ENCODE measurements around the gene BANK1.

BANK1 gene

GRCh38 chr4:102008711-102009110 lies 218.2 kb downstream of the BANK1 start:
- ATAC-seq (ENCODE audit: insufficient read depth, low read depth): no peak

GRCh38 chr4:102022343-102022742 lies 231.8 kb downstream of the BANK1 start:
- H3K36me3 ChIP-seq (ENCODE audit: insufficient read depth, low read length): no peaks in the 10 kb centered on the region
- no peaks in the 10 kb centered on the region for H4K20me1 ChIP-seq (ENCODE audit: insufficient read depth, low read length)
- H3K9ac ChIP-seq (ENCODE audit: low read depth, low read length): no peak overlapping the region
- H3K4me3 ChIP-seq (ENCODE audit: low read depth in 1 of 2, low read length in 2 of 2): no peak overlapping the region
- ATAC-seq (ENCODE audit: insufficient read depth, low read depth): no peak
- H3K79me2 ChIP-seq (ENCODE audit: insufficient read depth, low read length): no peaks in the 10 kb centered on the region
- H3K27ac ChIP-seq (ENCODE audit: low read length): no peak overlapping the region
- no peaks in the 10 kb centered on the region for H3K9me3 ChIP-seq (ENCODE audit: insufficient read depth, low read length, severe bottlenecking)
- H3K27me3 ChIP-seq (ENCODE audit: insufficient read depth, low read length, poor library complexity): no peaks in the 10 kb centered on the region
- no peak for DNase-seq
- H3K4me1 ChIP-seq (ENCODE audit: insufficient read depth, low read length): no peaks in the 10 kb centered on the region
- H2AFZ ChIP-seq (ENCODE audit: low read depth, low read length): no peak overlapping the region
- no peak overlapping the region for H3K4me2 ChIP-seq (ENCODE audit: insufficient read depth, low read length)
- TF ChIP-seq, protein P1, sequence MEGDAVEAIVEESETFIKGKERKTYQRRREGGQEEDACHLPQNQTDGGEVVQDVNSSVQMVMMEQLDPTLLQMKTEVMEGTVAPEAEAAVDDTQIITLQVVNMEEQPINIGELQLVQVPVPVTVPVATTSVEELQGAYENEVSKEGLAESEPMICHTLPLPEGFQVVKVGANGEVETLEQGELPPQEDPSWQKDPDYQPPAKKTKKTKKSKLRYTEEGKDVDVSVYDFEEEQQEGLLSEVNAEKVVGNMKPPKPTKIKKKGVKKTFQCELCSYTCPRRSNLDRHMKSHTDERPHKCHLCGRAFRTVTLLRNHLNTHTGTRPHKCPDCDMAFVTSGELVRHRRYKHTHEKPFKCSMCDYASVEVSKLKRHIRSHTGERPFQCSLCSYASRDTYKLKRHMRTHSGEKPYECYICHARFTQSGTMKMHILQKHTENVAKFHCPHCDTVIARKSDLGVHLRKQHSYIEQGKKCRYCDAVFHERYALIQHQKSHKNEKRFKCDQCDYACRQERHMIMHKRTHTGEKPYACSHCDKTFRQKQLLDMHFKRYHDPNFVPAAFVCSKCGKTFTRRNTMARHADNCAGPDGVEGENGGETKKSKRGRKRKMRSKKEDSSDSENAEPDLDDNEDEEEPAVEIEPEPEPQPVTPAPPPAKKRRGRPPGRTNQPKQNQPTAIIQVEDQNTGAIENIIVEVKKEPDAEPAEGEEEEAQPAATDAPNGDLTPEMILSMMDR (IDR thresholded peaks at IDR 0.05; ENCODE audit: borderline replicate concordance, extremely low read depth, low read length, poor library complexity, severe bottlenecking): no peak
- TF ChIP-seq EZH2 (IDR thresholded peaks at IDR 0.05; ENCODE audit: borderline replicate concordance, low read depth, low read length, severe bottlenecking): no peak

More at GRCh38 chr4:102008711-102009110, 218.2 kb downstream of the BANK1 start:
- no peaks in the 10 kb centered on the region for H4K20me1 ChIP-seq (ENCODE audit: insufficient read depth, low read length)
- no peak overlapping the region for H3K9ac ChIP-seq (ENCODE audit: low read depth, low read length)
- peaks cover 7% of the 10 kb centered on the region; the same call in 1 of the 2 replicates for H3K4me1 ChIP-seq (ENCODE audit: insufficient read depth, low read length)
- no peaks in the 10 kb centered on the region for H3K36me3 ChIP-seq (ENCODE audit: insufficient read depth, low read length)
- TF ChIP-seq, protein P1 (IDR thresholded peaks at IDR 0.05; ENCODE audit: borderline replicate concordance, extremely low read depth, low read length, poor library complexity, severe bottlenecking): no peak
- TF ChIP-seq EZH2 (IDR thresholded peaks at IDR 0.05; ENCODE audit: borderline replicate concordance, low read depth, low read length, severe bottlenecking): no peak
- no peak overlapping the region for H2AFZ ChIP-seq (ENCODE audit: low read depth, low read length)
- no peaks in the 10 kb centered on the region for H3K79me2 ChIP-seq (ENCODE audit: insufficient read depth, low read length)
- no peak overlapping the region for H3K27ac ChIP-seq (ENCODE audit: low read length)
- H3K27me3 ChIP-seq (ENCODE audit: insufficient read depth, low read length, poor library complexity): no peaks in the 10 kb centered on the region
- no peak overlapping the region for H3K4me3 ChIP-seq (ENCODE audit: low read depth in 1 of 2, low read length in 2 of 2)
- DNase-seq: no peak
- H3K9me3 ChIP-seq (ENCODE audit: insufficient read depth, low read length, severe bottlenecking): no peaks in the 10 kb centered on the region
- H3K4me2 ChIP-seq (ENCODE audit: insufficient read depth, low read length): no peak overlapping the region

- no peak overlapping the region for H3K4me3 ChIP-seq (ENCODE audit: low read depth in 1 of 2, low read length in 2 of 2)
- no peak overlapping the region for H3K9ac ChIP-seq (ENCODE audit: low read depth, low read length)
- TF ChIP-seq, protein P1 (IDR thresholded peaks at IDR 0.05; ENCODE audit: borderline replicate concordance, extremely low read depth, low read length, poor library complexity, severe bottlenecking): no peak
- no peak for TF ChIP-seq EZH2 (IDR thresholded peaks at IDR 0.05; ENCODE audit: borderline replicate concordance, low read depth, low read length, severe bottlenecking)
- H3K27ac ChIP-seq (ENCODE audit: low read length): no peak overlapping the region
- H2AFZ ChIP-seq (ENCODE audit: low read depth, low read length): no peak overlapping the region
- H3K4me1 ChIP-seq (ENCODE audit: insufficient read depth, low read length): no peaks in the 10 kb centered on the region
- no peaks in the 10 kb centered on the region for H4K20me1 ChIP-seq (ENCODE audit: insufficient read depth, low read length)
- DNase-seq (no peak), ATAC-seq (ENCODE audit: insufficient read depth, low read depth) (no peak)
- H3K9me3 ChIP-seq (ENCODE audit: insufficient read depth, low read length, severe bottlenecking): no peaks in the 10 kb centered on the region
- H3K4me2 ChIP-seq (ENCODE audit: insufficient read depth, low read length): no peak overlapping the region
- no peaks in the 10 kb centered on the region for H3K27me3 ChIP-seq (ENCODE audit: insufficient read depth, low read length, poor library complexity)
- H3K79me2 ChIP-seq (ENCODE audit: insufficient read depth, low read length): no peaks in the 10 kb centered on the region
- H3K36me3 ChIP-seq (ENCODE audit: insufficient read depth, low read length): no peaks in the 10 kb centered on the region
Measured at GRCh38 chr4:102027961-102028360, 237.4 kb downstream of the BANK1 start.

GRCh38 chr4:102031406-102031805 lies 240.9 kb downstream of the BANK1 start:
- H3K27me3 ChIP-seq (ENCODE audit: insufficient read depth, low read length, poor library complexity): no peaks in the 10 kb centered on the region
- DNase-seq (no peak), ATAC-seq (ENCODE audit: insufficient read depth, low read depth) (no peak)
- H2AFZ ChIP-seq (ENCODE audit: low read depth, low read length): no peak overlapping the region
- H3K79me2 ChIP-seq (ENCODE audit: insufficient read depth, low read length): no peaks in the 10 kb centered on the region
- no peaks in the 10 kb centered on the region for H4K20me1 ChIP-seq (ENCODE audit: insufficient read depth, low read length)
- H3K36me3 ChIP-seq (ENCODE audit: insufficient read depth, low read length): no peaks in the 10 kb centered on the region
- TF ChIP-seq, protein P1 (IDR thresholded peaks at IDR 0.05; ENCODE audit: borderline replicate concordance, extremely low read depth, low read length, poor library complexity, severe bottlenecking): no peak
- no peak for TF ChIP-seq EZH2 (IDR thresholded peaks at IDR 0.05; ENCODE audit: borderline replicate concordance, low read depth, low read length, severe bottlenecking)
- H3K9ac ChIP-seq (ENCODE audit: low read depth, low read length): no peak overlapping the region
- H3K4me3 ChIP-seq (ENCODE audit: low read depth in 1 of 2, low read length in 2 of 2): no peak overlapping the region
- no peaks in the 10 kb centered on the region for H3K4me1 ChIP-seq (ENCODE audit: insufficient read depth, low read length)
- H3K27ac ChIP-seq (ENCODE audit: low read length): no peak overlapping the region
- no peak overlapping the region for H3K4me2 ChIP-seq (ENCODE audit: insufficient read depth, low read length)
- H3K9me3 ChIP-seq (ENCODE audit: insufficient read depth, low read length, severe bottlenecking): no peaks in the 10 kb centered on the region
